ENCODE measurements around the gene TGFB1I1. TPM values are rescaled to one million over a fixed set of nuclear protein-coding genes. Genes with fewer than 3 reads are reported as not detected.

TGFB1I1 gene
- total and polyA plus RNA-seq, 2 experiments from 2014 or later = 4.1 to 4.2 TPM

GRCh38 chr16:31478956-31479355 is 7.0 kb downstream of the TGFB1I1 start (continued):
- TF ChIP-seq, protein P1, sequence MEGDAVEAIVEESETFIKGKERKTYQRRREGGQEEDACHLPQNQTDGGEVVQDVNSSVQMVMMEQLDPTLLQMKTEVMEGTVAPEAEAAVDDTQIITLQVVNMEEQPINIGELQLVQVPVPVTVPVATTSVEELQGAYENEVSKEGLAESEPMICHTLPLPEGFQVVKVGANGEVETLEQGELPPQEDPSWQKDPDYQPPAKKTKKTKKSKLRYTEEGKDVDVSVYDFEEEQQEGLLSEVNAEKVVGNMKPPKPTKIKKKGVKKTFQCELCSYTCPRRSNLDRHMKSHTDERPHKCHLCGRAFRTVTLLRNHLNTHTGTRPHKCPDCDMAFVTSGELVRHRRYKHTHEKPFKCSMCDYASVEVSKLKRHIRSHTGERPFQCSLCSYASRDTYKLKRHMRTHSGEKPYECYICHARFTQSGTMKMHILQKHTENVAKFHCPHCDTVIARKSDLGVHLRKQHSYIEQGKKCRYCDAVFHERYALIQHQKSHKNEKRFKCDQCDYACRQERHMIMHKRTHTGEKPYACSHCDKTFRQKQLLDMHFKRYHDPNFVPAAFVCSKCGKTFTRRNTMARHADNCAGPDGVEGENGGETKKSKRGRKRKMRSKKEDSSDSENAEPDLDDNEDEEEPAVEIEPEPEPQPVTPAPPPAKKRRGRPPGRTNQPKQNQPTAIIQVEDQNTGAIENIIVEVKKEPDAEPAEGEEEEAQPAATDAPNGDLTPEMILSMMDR (conservative IDR thresholded peaks at IDR 0.05; ENCODE audit: low read depth in 2 of 2) = no peak
- TF ChIP-seq, protein P2, sequence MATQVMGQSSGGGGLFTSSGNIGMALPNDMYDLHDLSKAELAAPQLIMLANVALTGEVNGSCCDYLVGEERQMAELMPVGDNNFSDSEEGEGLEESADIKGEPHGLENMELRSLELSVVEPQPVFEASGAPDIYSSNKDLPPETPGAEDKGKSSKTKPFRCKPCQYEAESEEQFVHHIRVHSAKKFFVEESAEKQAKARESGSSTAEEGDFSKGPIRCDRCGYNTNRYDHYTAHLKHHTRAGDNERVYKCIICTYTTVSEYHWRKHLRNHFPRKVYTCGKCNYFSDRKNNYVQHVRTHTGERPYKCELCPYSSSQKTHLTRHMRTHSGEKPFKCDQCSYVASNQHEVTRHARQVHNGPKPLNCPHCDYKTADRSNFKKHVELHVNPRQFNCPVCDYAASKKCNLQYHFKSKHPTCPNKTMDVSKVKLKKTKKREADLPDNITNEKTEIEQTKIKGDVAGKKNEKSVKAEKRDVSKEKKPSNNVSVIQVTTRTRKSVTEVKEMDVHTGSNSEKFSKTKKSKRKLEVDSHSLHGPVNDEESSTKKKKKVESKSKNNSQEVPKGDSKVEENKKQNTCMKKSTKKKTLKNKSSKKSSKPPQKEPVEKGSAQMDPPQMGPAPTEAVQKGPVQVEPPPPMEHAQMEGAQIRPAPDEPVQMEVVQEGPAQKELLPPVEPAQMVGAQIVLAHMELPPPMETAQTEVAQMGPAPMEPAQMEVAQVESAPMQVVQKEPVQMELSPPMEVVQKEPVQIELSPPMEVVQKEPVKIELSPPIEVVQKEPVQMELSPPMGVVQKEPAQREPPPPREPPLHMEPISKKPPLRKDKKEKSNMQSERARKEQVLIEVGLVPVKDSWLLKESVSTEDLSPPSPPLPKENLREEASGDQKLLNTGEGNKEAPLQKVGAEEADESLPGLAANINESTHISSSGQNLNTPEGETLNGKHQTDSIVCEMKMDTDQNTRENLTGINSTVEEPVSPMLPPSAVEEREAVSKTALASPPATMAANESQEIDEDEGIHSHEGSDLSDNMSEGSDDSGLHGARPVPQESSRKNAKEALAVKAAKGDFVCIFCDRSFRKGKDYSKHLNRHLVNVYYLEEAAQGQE (IDR thresholded peaks at IDR 0.05; ENCODE audit: unreplicated experiment) = no peak
- TF ChIP-seq ZNF331 (CRISPR knock-in tag; IDR thresholded peaks at IDR 0.05; ENCODE audit: low read depth) = no peak

GRCh38 chr16:31479751-31480150 is 7.8 kb downstream of the TGFB1I1 start:
- Histone ChIP-seq H2AFZ (no peak overlapping the region), H3K79me2 (replicated peaks; ENCODE audit: insufficient read depth) (no peaks in the 10 kb centered on the region), H4K20me1 (replicated peaks; ENCODE audit: insufficient read depth) (no peaks in the 10 kb centered on the region), H3K9me2 (ENCODE audit: insufficient read depth) (no peaks in the 10 kb centered on the region), H3K4me2 (no peak overlapping the region), H3K4me3 (no peak overlapping the region), H3K27me3 (ENCODE audit: insufficient read depth) (peaks cover 64% of the 10 kb centered on the region), H3K4me1 (ENCODE audit: insufficient read depth) (no peaks in the 10 kb centered on the region; the same call in 1 of the 2 replicates), H3K27ac (ENCODE audit: low read depth) (no peak overlapping the region), H3K36me3 (ENCODE audit: insufficient read depth) (no peaks in the 10 kb centered on the region), H3F3A (replicated peaks; ENCODE audit: low read depth) (peaks cover 8% of the 10 kb centered on the region; the same call in 1 of the 2 replicates)
- H3K4me3 Mint-ChIP-seq = no peak overlapping the region
- no peak for DNase-seq (ENCODE audit: low spot score)
- TF ChIP-seq JUNB (IDR thresholded peaks at IDR 0.05; ENCODE audit: unreplicated experiment) = no peak
- TF ChIP-seq CREB1 (CRISPR knock-in tag; IDR thresholded peaks at IDR 0.05; ENCODE audit: low read depth) = no peak
- no peak for TF ChIP-seq STAT1 (IDR thresholded peaks at IDR 0.05; ENCODE audit: unreplicated experiment)
- TF ChIP-seq, protein P1 (conservative IDR thresholded peaks at IDR 0.05; ENCODE audit: low read depth in 2 of 2) = no peak
- TF ChIP-seq EZH2 (IDR thresholded peaks at IDR 0.05; ENCODE audit: low read depth, unreplicated experiment) = no peak
- no peak for TF ChIP-seq POLR2AphosphoS5 (IDR thresholded peaks at IDR 0.05; ENCODE audit: low read depth)
- H3K9me3 Mint-ChIP-seq = no peaks in the 10 kb centered on the region; the same call in 2 of the 3 replicates
- H3K27ac Mint-ChIP-seq = no peak overlapping the region
- H3K36me3 Mint-ChIP-seq (ENCODE audit: low read depth) = no peaks in the 10 kb centered on the region
- H3K4me1 Mint-ChIP-seq = peaks cover 16% of the 10 kb centered on the region; the same call in 2 of the 3 replicates
- ATAC-seq = no peak
- peaks cover 52% of the 10 kb centered on the region for H3K27me3 Mint-ChIP-seq (ENCODE audit: insufficient read depth, low read depth, poor library complexity)

All from GM23338 (cell line).